ENCODE data around the gene RAB28. TPM values are rescaled to one million over a fixed set of nuclear protein-coding genes. Genes with fewer than 3 reads are reported as not detected.

The RAB28 gene
- total RNA-seq, 1 experiment from 2014 or later: 12.1 TPM

DNA sequence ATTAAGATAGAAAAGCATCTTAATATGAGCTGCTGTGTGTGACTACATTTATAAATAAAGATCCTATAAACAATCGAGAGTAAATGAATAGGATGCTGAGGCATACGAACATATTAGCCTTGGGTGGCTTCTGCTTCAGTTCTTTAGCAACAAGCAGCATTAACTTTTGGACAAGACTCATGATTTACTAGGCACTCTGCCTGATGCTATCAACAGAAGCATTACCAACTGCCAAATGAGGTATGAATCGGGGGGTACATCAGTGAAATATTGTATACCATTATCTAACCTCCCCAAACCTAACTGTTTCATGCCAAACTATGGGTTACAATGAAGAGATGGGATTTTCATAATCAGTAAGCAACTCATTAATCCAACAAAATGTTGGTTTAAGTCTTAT lies 113.1 kb downstream of the RAB28 start:
- Histone ChIP-seq H3K4me1 (ENCODE audit: control insufficient read depth in 1 of 2, insufficient read depth in 2 of 2, low read length in 2 of 2) (no peaks in the 10 kb centered on the region), H3K9ac (ENCODE audit: low read length) (no peak overlapping the region), H3K27ac (ENCODE audit: low read depth, low read length) (no peak overlapping the region), H3K4me2 (ENCODE audit: low read length) (no peak overlapping the region), H3K4me3 (replicated peaks in 1 of 2; ENCODE audit: low read depth in 1 of 2, low read length in 2 of 2) (no peak overlapping the region), H3K9me3 (ENCODE audit: control insufficient read depth in 1 of 2, insufficient read depth in 1 of 2, low read depth in 1 of 2, low read length in 2 of 2) (no peaks in the 10 kb centered on the region), H3K27me3 (ENCODE audit: insufficient read depth, low read length) (no peaks in the 10 kb centered on the region), H4K20me1 (ENCODE audit: insufficient read depth) (no peaks in the 10 kb centered on the region), H3K79me2 (ENCODE audit: insufficient read depth, low read length) (no peaks in the 10 kb centered on the region), H3K9me2 (ENCODE audit: insufficient read depth) (no peaks in the 10 kb centered on the region), H3K36me3 (ENCODE audit: control insufficient read depth in 1 of 2, insufficient read depth in 2 of 2, low read length in 2 of 2) (no peaks in the 10 kb centered on the region), H2AFZ (ENCODE audit: low read depth, low read length, poor library complexity, severe bottlenecking) (no peak overlapping the region)
- ATAC-seq: no peak
- BruUV-seq (replicated peaks): no TSS peak
- intact Hi-C loops (cut with micrococcal nuclease): no loop called here
- TF ChIP-seq RAD21 (IDR thresholded peaks at IDR 0.05; ENCODE audit: low read depth): no peak
- TF ChIP-seq, protein P1, sequence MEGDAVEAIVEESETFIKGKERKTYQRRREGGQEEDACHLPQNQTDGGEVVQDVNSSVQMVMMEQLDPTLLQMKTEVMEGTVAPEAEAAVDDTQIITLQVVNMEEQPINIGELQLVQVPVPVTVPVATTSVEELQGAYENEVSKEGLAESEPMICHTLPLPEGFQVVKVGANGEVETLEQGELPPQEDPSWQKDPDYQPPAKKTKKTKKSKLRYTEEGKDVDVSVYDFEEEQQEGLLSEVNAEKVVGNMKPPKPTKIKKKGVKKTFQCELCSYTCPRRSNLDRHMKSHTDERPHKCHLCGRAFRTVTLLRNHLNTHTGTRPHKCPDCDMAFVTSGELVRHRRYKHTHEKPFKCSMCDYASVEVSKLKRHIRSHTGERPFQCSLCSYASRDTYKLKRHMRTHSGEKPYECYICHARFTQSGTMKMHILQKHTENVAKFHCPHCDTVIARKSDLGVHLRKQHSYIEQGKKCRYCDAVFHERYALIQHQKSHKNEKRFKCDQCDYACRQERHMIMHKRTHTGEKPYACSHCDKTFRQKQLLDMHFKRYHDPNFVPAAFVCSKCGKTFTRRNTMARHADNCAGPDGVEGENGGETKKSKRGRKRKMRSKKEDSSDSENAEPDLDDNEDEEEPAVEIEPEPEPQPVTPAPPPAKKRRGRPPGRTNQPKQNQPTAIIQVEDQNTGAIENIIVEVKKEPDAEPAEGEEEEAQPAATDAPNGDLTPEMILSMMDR (IDR thresholded peaks at IDR 0.05 in 2 of 3, conservative IDR thresholded peaks at IDR 0.05 in 1 of 3; ENCODE audit: borderline replicate concordance in 1 of 3, insufficient read depth in 1 of 3, low read depth in 2 of 3, low read length in 2 of 3): no peak
- no peak for TF ChIP-seq YY1 (IDR thresholded peaks at IDR 0.05; ENCODE audit: extremely low read depth, insufficient replicate concordance, low read depth, low read length)
- TF ChIP-seq POLR2AphosphoS5 (IDR thresholded peaks at IDR 0.05; ENCODE audit: low read depth, low read length): no peak
- no peak for TF ChIP-seq CEBPB (IDR thresholded peaks at IDR 0.05; ENCODE audit: low read depth)
- TF ChIP-seq FOSL1 (IDR thresholded peaks at IDR 0.05; ENCODE audit: low read depth): no peak
- TF ChIP-seq TCF7L2 (IDR thresholded peaks at IDR 0.05; ENCODE audit: borderline replicate concordance, extremely low read depth, insufficient read depth, insufficient read length): no peak
- TF ChIP-seq ZFX (IDR thresholded peaks at IDR 0.05): no peak
- TF ChIP-seq, protein P2, sequence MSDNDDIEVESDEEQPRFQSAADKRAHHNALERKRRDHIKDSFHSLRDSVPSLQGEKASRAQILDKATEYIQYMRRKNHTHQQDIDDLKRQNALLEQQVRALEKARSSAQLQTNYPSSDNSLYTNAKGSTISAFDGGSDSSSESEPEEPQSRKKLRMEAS (IDR thresholded peaks at IDR 0.05): no peak
- ChIA-PET RAD21 (ENCODE audit: low non-redundant PET in 1 of 2, low total read pairs in 2 of 2, uncharacterized antibody in 2 of 2, unreplicated experiment in 2 of 2) (no interaction called here), CTCF (no interaction called here), POLR2A (no interaction called here)
- no peak for DNase-seq (ENCODE audit: low read depth, low spot score)

Data from HCT116 (cell line).